HepG2 (cell line): ENCODE measurements around the gene DCDC2C. TPM values are rescaled to one million over a fixed set of nuclear protein-coding genes. Genes with fewer than 3 reads are reported as not detected.
A peak's percentile ranks its signal among the peaks of the same experiment; 100 is the strongest.

Experiments used
- BCL6 ChIP-seq: IDR thresholded peaks from 2 replicates; pipeline ENCODE4 v1.6.1; 2016; ENCODE audit warnings: missing genetic modification reagents, missing compliant biosample characterization
- CEBPG ChIP-seq: IDR thresholded peaks from 2 replicates; pipeline ENCODE4 v1.6.1; 2016
- DNMT1 ChIP-seq: sonication (generic); formaldehyde crosslinking; IDR thresholded peaks from 2 replicates; pipeline ENCODE4 v1.5.1; 2020; ENCODE audit warnings: mild to moderate bottlenecking, missing genetic modification reagents
- ESRRA ChIP-seq: sonication (generic); formaldehyde crosslinking; IDR thresholded peaks from 2 replicates; pipeline ENCODE4 v1.5.1; 2020; ENCODE audit warnings: mild to moderate bottlenecking, low read depth, missing genetic modification reagents
- MTA3 ChIP-seq: sonication (generic); formaldehyde crosslinking; IDR thresholded peaks from 2 replicates; pipeline ENCODE4 v1.4.0; 2020; ENCODE audit warnings: missing genetic modification reagents
- NFYB ChIP-seq: sonication (generic); formaldehyde crosslinking; IDR thresholded peaks from 2 replicates; pipeline ENCODE4 v1.4.0; 2020; ENCODE audit warnings: missing genetic modification reagents
- PCBP1 ChIP-seq: fragments of 200-400 bp; formaldehyde crosslinking; IDR thresholded peaks from 2 replicates; pipeline ENCODE4 v1.6.1; 2017; ENCODE audit warnings: mild to moderate bottlenecking, low read depth, low read length, borderline replicate concordance
- PITX1 ChIP-seq: sonication (generic); formaldehyde crosslinking; IDR thresholded peaks from 2 replicates; pipeline ENCODE4 v1.5.1; 2020; ENCODE audit warnings: mild to moderate bottlenecking, missing genetic modification reagents
- RXRA ChIP-seq: sonication (generic); formaldehyde crosslinking; IDR thresholded peaks from 2 replicates; pipeline ENCODE4 v1.5.1; 2020; ENCODE audit warnings: missing genetic modification reagents
- YEATS2 ChIP-seq: sonication (generic); formaldehyde crosslinking; IDR thresholded peaks from 2 replicates; pipeline ENCODE4 v1.4.0; 2020; ENCODE audit warnings: missing genetic modification reagents, borderline replicate concordance
- YEATS4 ChIP-seq: sonication (generic); formaldehyde crosslinking; IDR thresholded peaks from 2 replicates; pipeline ENCODE4 v1.4.0; 2020; ENCODE audit warnings: missing genetic modification reagents, borderline replicate concordance
- ZNF253 ChIP-seq: sonication (generic); formaldehyde crosslinking; IDR thresholded peaks from 2 replicates; pipeline ENCODE4 v1.8.0; 2022; ENCODE audit warnings: mild to moderate bottlenecking, missing genetic modification reagents, borderline replicate concordance
- ZNF263 ChIP-seq: sonication (generic); formaldehyde crosslinking; IDR thresholded peaks from 2 replicates; pipeline ENCODE4 v1.4.0; 2020; ENCODE audit warnings: missing genetic modification reagents
- ZNF430 ChIP-seq: sonication (generic); formaldehyde crosslinking; IDR thresholded peaks from 2 replicates; pipeline ENCODE4 v1.9.0; 2021; ENCODE audit warnings: mild to moderate bottlenecking, missing genetic modification reagents
- ZNF564 ChIP-seq: sonication (generic); formaldehyde crosslinking; IDR thresholded peaks from 2 replicates; pipeline ENCODE4 v1.8.1; 2023; ENCODE audit warnings: mild to moderate bottlenecking, missing genetic modification reagents
- ZNF577 ChIP-seq: sonication (generic); formaldehyde crosslinking; IDR thresholded peaks from 2 replicates; pipeline ENCODE4 v1.4.0; 2020; ENCODE audit warnings: mild to moderate bottlenecking, low read depth, missing genetic modification reagents, borderline replicate concordance
- ZNF629 ChIP-seq: sonication (generic); formaldehyde crosslinking; conservative IDR thresholded peaks from 2 replicates; pipeline ENCODE4 v1.5.0; 2020; ENCODE audit warnings: missing genetic modification reagents
- ZNF891 ChIP-seq: sonication (generic); formaldehyde crosslinking; IDR thresholded peaks from 2 replicates; pipeline ENCODE4 v1.5.0; 2020; ENCODE audit warnings: mild to moderate bottlenecking, missing genetic modification reagents
- polyA plus RNA-seq, 8 experiments: library from polyadenylated mRNA; depleted of rRNA in 3 of 8; stranded (reverse) in 7 of 8; unstranded in 1 of 8; fragments of >200 nt; fragmentation: Illumina TruSeq in 4 of 8; extraction: Trizol in 4 of 8; gene quantifications; 2 replicates each; pipeline versions ENCODE4 v1.2.1 to v1.2.3, GENCODE V29; 2011 to 2016; ENCODE audit warnings: low read depth in 4 of 8, missing spikeins in 1 of 8, mixed read lengths in 1 of 8; ENCODE audit not compliant: insufficient read depth in 1 of 8
- total RNA-seq, 5 experiments: library from RNA; depleted of rRNA; stranded (reverse); fragments of >200 nt; fragmentation: Illumina TruSeq; extraction: Trizol; gene quantifications; 2 replicates each; pipeline ENCODE4 v1.2.3, GENCODE V29; 2016; ENCODE audit warnings: low read depth in 1 of 5
- TF ChIP-seq, protein P1 (sequence below): sonication (generic); formaldehyde crosslinking; IDR thresholded peaks from 2 replicates; pipeline ENCODE4 v1.4.0; 2020; ENCODE audit warnings: missing genetic modification reagents, low read depth, mild to moderate bottlenecking, borderline replicate concordance
- TF ChIP-seq, protein P2 (sequence below): sonication (generic); IDR thresholded peaks from 2 replicates; pipeline ENCODE4 v1.6.1; 2016; ENCODE audit warnings: low read depth, borderline replicate concordance
- TF ChIP-seq, protein P3 (sequence below): IDR thresholded peaks from 2 replicates; pipeline ENCODE4 v1.6.1; 2012; ENCODE audit warnings: inconsistent platforms
- TF ChIP-seq, protein P4 (sequence below): sonication (generic); formaldehyde crosslinking; IDR thresholded peaks from 2 replicates; pipeline ENCODE4 v1.5.0; 2020; ENCODE audit warnings: missing genetic modification reagents

DCDC2C gene
- total and polyA plus RNA-seq, 2 of the 13 experiments (the other 11 are each of a cell fraction or from before 2014, with no cell fraction given): not detected

DNA sequence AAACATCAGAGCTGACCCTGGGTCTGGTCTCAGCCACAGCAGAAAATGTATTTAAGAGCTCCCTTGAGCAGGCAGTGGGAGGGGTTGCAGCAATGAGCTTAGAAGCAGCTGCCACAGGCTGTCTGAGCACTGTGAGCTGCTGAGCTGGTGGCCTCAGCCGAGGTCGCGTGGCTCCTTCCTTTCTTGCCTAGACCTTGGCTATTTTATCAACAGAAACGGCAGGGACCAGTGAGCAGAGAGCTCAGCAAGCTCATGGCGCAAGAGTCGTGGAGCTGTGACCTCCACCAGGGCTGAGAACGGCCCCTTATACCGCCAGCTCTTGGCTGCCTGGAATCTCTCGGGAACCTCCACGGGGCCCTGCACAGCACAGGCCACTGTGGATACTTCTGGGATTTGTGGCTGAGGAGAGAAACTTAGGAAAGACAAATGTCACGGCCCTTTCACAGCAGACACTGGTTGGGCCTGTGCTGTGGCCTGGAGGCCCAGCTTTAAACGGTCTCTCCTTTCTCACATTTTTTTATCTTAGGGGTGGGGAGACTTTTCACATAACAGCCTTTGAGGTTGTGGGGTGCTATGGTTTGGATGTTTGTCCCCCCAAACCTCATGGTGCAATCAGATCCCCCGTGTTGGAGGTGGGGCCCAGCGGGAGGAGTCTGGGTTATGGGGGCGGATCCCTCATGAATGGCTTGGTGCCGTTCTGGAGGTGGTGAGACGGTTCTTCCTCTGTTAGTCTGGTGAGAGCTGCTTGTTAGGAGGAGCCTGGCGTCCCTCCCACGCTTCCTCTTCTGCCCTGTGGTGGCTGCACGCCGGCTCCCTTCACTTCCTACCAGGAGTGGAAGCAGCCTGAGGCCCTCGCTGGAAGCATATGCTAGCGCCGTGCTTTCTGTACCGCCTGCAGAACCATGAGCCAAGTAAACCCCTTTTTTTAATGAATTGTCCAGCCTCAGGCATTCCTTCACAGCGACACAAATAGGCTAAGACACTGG, 43.6 kb upstream of the DCDC2C start (continued):
- TF ChIP-seq ZNF629 (CRISPR knock-in tag) (0 out of 2 replicates have a peak, but pooled peaks have one; percentile 7), ZNF891 (CRISPR knock-in tag) (peak; percentile 64; the same call in 1 of the 2 replicates), YEATS2 (CRISPR knock-in tag) (peak; percentile 53; the same call in 1 of the 2 replicates), ZNF430 (peak; percentile 17; the same call in 1 of the 2 replicates), MTA3 (CRISPR knock-in tag) (no peak), ESRRA (CRISPR knock-in tag) (peak; percentile 10; the same call in 1 of the 2 replicates), DNMT1 (CRISPR knock-in tag) (peak; percentile 61; the same call in 1 of the 2 replicates), BCL6 (0 out of 2 replicates have a peak, but pooled peaks have one; percentile 16), YEATS4 (CRISPR knock-in tag) (peak; percentile 53), CEBPG (peak; percentile 62), ZNF564 (CRISPR knock-in tag) (0 out of 2 replicates have a peak, but pooled peaks have one; percentile 29), PITX1 (CRISPR knock-in tag) (0 out of 2 replicates have a peak, but pooled peaks have one; percentile 14), ZNF577 (no peak), ZNF263 (CRISPR knock-in tag) (0 out of 2 replicates have a peak, but pooled peaks have one; percentile 19), NFYB (CRISPR knock-in tag) (0 out of 2 replicates have a peak, but pooled peaks have one; percentile 14), RXRA (CRISPR knock-in tag) (peak; percentile 48; the same call in 1 of the 2 replicates), ZNF253 (0 out of 2 replicates have a peak, but pooled peaks have one; percentile 54), PCBP1 (no peak)
- TF ChIP-seq, protein P1, sequence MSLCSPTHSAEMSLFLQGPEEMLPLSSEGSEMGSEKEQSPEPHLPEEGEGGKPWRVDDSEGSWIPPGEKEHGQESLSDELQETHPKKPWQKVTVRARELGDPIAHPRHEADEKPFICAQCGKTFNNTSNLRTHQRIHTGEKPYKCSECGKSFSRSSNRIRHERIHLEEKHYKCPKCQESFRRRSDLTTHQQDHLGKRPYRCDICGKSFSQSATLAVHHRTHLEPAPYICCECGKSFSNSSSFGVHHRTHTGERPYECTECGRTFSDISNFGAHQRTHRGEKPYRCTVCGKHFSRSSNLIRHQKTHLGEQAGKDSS (CRISPR knock-in tag): peak; percentile 66; the same call in 1 of the 2 replicates
- TF ChIP-seq, protein P2, sequence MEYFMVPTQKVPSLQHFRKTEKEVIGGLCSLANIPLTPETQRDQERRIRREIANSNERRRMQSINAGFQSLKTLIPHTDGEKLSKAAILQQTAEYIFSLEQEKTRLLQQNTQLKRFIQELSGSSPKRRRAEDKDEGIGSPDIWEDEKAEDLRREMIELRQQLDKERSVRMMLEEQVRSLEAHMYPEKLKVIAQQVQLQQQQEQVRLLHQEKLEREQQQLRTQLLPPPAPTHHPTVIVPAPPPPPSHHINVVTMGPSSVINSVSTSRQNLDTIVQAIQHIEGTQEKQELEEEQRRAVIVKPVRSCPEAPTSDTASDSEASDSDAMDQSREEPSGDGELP: no peak
- TF ChIP-seq, protein P3, sequence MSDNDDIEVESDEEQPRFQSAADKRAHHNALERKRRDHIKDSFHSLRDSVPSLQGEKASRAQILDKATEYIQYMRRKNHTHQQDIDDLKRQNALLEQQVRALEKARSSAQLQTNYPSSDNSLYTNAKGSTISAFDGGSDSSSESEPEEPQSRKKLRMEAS: peak; percentile 69
- TF ChIP-seq, protein P4, sequence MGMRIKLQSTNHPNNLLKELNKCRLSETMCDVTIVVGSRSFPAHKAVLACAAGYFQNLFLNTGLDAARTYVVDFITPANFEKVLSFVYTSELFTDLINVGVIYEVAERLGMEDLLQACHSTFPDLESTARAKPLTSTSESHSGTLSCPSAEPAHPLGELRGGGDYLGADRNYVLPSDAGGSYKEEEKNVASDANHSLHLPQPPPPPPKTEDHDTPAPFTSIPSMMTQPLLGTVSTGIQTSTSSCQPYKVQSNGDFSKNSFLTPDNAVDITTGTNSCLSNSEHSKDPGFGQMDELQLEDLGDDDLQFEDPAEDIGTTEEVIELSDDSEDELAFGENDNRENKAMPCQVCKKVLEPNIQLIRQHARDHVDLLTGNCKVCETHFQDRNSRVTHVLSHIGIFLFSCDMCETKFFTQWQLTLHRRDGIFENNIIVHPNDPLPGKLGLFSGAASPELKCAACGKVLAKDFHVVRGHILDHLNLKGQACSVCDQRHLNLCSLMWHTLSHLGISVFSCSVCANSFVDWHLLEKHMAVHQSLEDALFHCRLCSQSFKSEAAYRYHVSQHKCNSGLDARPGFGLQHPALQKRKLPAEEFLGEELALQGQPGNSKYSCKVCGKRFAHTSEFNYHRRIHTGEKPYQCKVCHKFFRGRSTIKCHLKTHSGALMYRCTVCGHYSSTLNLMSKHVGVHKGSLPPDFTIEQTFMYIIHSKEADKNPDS: 0 out of 2 replicates have a peak, but pooled peaks have one; percentile 18
